Endometrial microvascular endothelial cells (primary cell): ENCODE data around the gene EPM2A. TPM values are rescaled to one million over a fixed set of nuclear protein-coding genes. Genes with fewer than 3 reads are reported as not detected.

Source experiments
- in situ Hi-C: cut with HindIII; loops from 2 replicates; pipeline ENCODE4 v1.10.0; 2017; ENCODE audit warnings: low sequenced_read_pairs, low pct_unique_long_range_greater_than_20kb; ENCODE audit errors: inconsistent ontology term
- total RNA-seq: library from RNA; depleted of rRNA; stranded (reverse); fragments of >200 nt; gene quantifications from one replicate; pipeline ENCODE4 v1.2.3, GENCODE V29; 2015; ENCODE audit errors: inconsistent ontology term

Gene EPM2A
- total RNA-seq, 1 donor from 2014 or later, result 4.2 TPM

GRCh38 chr6:145627451-145627850, 107.9 kb downstream of the EPM2A start:
- in situ Hi-C loops, result no loop called here

GRCh38 chr6:145626857-145627256, 108.5 kb downstream of the EPM2A start:
- in situ Hi-C loops, result no loop called here

DNA sequence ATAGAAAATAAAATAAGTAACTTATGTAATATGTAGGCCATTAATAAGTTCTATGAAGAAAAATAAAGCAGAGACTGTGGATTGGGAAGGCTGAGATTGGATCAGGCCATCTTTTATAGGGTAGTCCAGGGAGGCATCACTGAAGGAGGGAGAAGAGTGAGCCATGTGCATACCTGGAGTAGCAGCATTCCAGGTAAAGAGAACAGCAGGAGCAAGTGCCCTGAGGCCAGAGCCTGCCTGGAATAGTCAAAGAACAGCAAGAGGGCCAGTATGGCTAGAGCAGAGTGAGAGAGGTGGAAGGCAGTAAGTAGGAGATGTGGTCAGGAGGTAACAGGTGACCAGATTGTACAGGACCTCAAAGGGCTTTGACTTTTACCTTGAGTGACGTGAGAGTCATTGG, 112.1 kb downstream of the EPM2A start:
- in situ Hi-C loops, result no loop called here

GRCh38 chr6:145621776-145622175, 113.5 kb downstream of the EPM2A start:
- in situ Hi-C loops, result no loop called here

DNA sequence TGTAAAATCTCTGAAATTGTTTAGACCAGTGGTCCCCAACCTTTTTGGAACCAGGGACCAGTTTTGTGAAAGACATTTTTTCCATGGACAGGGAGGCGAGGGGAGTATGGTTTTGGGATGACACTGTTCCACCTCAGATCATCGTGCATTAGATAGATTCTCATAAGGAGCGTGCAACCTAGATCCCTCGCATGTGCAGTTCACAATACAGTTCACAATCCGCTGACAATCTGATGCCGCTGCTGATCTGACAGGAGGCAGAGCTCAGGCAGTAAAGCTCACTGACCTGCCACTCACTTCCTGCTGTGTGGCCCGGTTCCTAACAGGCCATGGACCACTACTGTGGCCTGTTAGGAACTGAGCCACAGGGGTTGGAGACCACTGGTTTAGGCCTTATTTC, 115.2 kb downstream of the EPM2A start:
- in situ Hi-C loops, result no loop called here

DNA sequence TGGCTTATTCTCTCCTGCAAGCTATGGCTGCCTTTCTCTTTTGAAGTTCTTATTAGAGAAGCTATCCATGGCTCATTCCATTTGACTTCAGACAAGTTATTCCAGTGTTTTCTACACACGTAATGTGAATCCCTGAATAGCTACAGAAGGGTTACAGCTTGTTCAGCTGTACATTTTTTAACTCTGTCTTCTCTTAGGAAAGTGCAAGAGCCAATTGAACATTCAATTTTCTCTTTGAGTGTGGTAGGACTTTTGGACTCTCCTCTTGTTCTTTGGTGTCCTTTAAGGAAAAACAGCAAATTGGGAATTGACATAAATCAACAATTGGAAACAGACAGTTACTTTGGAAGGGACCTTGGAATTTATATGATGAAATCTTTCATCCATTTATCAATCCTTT, 125.8 kb downstream of the EPM2A start:
- in situ Hi-C loops, result no loop called here

DNA sequence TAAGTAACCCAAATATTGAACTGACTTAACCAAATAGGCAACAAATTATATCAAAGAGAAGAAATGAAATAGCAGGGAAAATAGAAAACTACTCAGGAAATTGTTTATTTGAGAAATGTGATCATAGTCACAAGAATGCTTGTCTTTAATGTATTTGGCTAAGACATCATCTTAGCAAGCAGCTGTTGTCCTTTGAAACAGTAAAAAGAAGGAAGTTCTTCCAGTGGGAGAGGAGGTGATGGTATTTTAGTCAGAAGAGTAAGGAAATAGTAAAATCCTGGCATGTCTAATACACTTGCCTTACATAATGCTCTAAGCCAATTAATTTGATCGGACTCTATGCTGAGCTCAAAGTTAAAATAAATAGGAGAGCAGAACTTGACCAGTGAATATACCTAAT, 126.5 kb downstream of the EPM2A start:
- in situ Hi-C loops, result no loop called here

DNA sequence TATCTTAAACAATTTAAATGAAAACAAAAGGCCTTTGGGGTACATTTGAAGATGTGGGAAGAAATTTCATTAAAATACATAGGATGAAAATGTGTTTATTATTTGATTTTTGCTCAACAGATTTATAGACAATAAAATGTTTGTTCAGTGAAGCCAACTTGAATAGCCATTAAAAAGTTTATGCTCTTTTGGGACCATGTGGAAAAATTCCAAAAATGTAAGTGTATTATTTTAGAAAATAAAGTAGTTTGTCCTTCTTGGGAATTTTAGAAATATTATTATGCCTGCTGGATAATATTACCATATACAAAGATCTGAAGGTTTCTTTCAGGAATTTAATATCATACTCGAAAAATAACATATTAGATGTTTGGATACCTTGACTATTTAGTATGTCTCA, 131.3 kb downstream of the EPM2A start:
- in situ Hi-C loops, result no loop called here

GRCh38 chr6:145603424-145603833, 131.9 kb downstream of the EPM2A start:
- in situ Hi-C loops, result no loop called here

DNA sequence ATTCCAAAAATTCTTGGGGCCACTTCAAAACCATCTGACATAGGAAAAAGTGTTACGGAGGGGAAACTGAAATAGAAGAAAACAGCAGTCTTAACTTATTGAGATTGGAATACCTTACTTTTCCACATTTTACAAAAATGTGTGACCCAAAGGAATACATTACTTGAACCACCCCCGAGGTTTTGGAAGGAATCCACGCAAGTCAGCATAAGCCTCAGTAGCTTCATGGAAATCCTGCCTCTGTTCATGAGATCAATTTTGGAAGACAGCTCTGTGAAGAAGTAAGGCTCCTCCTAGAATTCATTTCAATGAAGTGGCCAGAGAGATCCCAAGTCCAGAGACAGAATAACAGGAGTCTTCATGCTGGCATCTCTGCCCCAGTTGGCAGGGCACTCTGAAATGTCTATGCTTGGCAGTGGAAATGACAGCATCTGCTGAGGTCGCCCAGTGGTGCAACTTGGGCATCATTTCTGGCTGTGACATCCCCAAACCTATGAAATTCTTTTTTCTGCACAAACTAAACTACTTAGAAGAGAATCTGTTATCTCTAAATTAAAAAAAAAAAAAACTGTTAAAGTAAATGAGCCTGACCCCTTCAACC, 132.5 kb downstream of the EPM2A start:
- in situ Hi-C loops, result no loop called here

DNA sequence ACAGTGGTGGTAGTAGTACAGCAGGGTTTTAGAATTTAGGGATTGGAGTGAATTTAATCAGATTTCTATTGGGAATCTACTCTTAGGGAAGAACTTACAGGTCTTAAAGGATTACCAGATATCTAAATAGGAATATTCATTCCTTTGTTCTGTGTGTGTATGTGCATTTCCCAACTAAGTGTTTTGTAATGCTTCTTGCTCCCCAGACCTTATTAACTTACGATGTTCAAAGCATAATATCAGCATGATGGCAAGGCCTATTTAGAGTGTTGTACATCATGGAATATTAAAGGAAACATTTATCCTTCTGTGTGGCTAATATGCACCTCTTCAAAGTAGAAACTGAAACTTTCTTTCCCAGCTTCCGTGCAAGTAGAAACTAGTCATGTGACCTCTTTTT, 133.9 kb downstream of the EPM2A start:
- in situ Hi-C loops, result no loop called here

DNA sequence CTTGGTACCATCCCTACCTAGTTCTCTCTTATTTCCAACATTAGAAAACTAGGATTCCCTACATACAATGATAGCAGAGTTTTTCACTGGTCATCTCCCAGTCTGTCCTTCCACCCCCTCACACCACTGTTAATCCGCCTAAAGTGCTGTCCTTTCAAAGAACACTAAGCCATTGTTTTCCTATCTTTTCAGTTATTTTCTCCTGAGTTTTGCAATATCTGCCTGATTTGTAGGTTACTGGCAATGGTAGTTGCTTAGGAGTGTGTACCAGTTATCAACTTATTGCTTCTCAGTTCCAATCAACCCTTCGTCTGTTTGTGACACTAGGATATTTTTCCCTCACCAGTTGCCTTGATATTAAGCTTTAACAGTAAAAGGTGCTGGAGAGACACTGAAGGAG, 135.0 kb downstream of the EPM2A start:
- in situ Hi-C loops, result no loop called here

- in situ Hi-C loops, result no loop called here
Measured at GRCh38 chr6:145588981-145589380, 146.3 kb downstream of the EPM2A start.

DNA sequence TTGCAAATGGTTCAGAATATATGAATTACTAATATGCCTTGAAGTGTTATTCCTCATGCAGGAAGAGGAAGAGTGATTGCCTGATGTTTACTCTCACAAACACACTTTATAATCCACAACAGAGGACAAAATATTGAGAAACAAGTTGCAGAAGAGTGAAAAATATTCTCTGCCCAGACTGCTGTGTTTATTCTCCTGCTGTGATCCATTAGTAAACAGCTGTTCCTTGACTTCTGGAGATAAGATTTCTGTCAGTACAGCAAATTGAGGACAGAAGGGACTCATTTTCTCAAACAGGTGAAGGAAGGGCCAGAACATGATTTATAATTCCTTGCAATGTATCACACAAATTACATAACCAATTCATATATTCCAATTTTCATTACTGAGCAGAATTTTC, 148.0 kb downstream of the EPM2A start:
- in situ Hi-C loops, result no loop called here

DNA sequence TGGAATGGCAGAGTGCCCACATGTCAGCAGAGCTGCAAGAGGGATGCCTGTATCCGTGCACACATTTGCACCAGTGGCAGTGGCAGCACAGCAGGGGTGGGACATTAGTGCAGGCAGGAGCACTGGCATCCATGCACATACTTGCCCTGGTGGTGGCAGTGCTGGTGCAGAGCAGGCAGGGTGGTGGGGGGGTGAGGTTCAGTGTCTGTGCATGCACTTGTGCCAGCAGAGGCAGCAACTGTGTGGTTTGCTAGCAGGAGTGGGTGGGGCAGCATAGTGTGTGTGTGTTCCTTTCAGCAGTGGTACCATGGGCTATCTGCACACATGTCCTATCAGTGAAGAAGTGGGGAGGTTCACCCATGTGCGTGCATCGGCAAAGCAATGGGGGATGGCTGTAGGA, 151.6 kb downstream of the EPM2A start:
- in situ Hi-C loops, result no loop called here

Other genes starting within 250 kb of the EPM2A start
- 10.6 TPM for gene FBXO30, start 79.3 kb upstream of the EPM2A start, total RNA-seq
- gene SHPRH, start 228.8 kb upstream of the EPM2A start, total RNA-seq, result 6.4 TPM